Renal pelvis (tissue), 4 donors: ENCODE measurements around the gene RASL12. TPM values are rescaled to one million over a fixed set of nuclear protein-coding genes. Genes with fewer than 3 reads are reported as not detected.
"Not testable (repeated sequence)": the region's sequence is repeated elsewhere in the genome, so short reads cannot be mapped to it uniquely, and the experiment has no call there.

ENCODE experiments used
- DNase-seq: peaks from one replicate; pipeline ENCODE4 v3.0.0-alpha.2; 2013
- polyA plus RNA-seq, 3 donors: library from polyadenylated mRNA; unstranded; fragments of 120-200 nt; gene quantifications; one replicate each; pipeline ENCODE4 v1.2.1, GENCODE V29; 2013; ENCODE audit not compliant: insufficient read length in 3 of 3

Gene RASL12
- polyA plus RNA-seq, 3 donors = 6.2 to 8.2 (median 7.2) TPM

- DNase-seq = no peak
Measured at GRCh38 chr15:65094294-65094995, 26.7 kb upstream of the RASL12 start.

GRCh38 chr15:65093793-65094170 is 26.0 kb upstream of the RASL12 start:
- not testable (repeated sequence) for DNase-seq

GRCh38 chr15:65092911-65093792 is 25.4 kb upstream of the RASL12 start:
- DNase-seq = no peak

- no peak for DNase-seq
Measured at GRCh38 chr15:65091946-65092770, 24.4 kb upstream of the RASL12 start.

- DNase-seq = no peak
Measured at GRCh38 chr15:65089206-65089824, 21.5 kb upstream of the RASL12 start.

GRCh38 chr15:65088643-65089021 is 20.8 kb upstream of the RASL12 start:
- DNase-seq = no peak

GRCh38 chr15:65087873-65088642 is 20.3 kb upstream of the RASL12 start:
- DNase-seq = no peak

- no peak for DNase-seq
Measured at GRCh38 chr15:65087411-65087810, 19.6 kb upstream of the RASL12 start.

- no peak for DNase-seq
Measured at GRCh38 chr15:65086680-65087111, 18.9 kb upstream of the RASL12 start.

- DNase-seq = no peak
Measured at GRCh38 chr15:65085990-65086679, 18.3 kb upstream of the RASL12 start.

- DNase-seq = no peak
Measured at GRCh38 chr15:65085207-65085753, 17.5 kb upstream of the RASL12 start.

- DNase-seq = no peak
Measured at GRCh38 chr15:65084500-65085206, 16.9 kb upstream of the RASL12 start.

GRCh38 chr15:65083262-65083701 is 15.5 kb upstream of the RASL12 start:
- peak; percentile 80 for DNase-seq

GRCh38 chr15:65082303-65082953 is 14.6 kb upstream of the RASL12 start:
- DNase-seq = peak; percentile 52

GRCh38 chr15:65081758-65082157 is 14.0 kb upstream of the RASL12 start:
- DNase-seq = no peak

GRCh38 chr15:65081270-65081669 is 13.5 kb upstream of the RASL12 start:
- DNase-seq = no peak

GRCh38 chr15:65079580-65079979 is 11.8 kb upstream of the RASL12 start:
- DNase-seq = no peak

GRCh38 chr15:65077981-65078352 is 10.2 kb upstream of the RASL12 start:
- no peak for DNase-seq
